M059J (cell line): Measurements from ENCODE around the gene DENND1A. TPM values are rescaled to one million over a fixed set of nuclear protein-coding genes. Genes with fewer than 3 reads are reported as not detected.

Source experiments
- DNase-seq: peaks from one replicate; pipeline ENCODE4 v3.0.0-alpha.2; 2012; ENCODE audit warnings: low read depth
- total RNA-seq: library from RNA; depleted of rRNA; stranded (reverse); fragments of >200 nt; shearing (Covaris generic); gene quantifications from 2 replicates; pipeline ENCODE4 v1.2.3, GENCODE V29; 2014

The DENND1A gene
- total RNA-seq, 1 experiment from 2014 or later = 15.7 TPM

GRCh38 chr9:123686131-123686828 lies 243.6 kb downstream of the DENND1A start:
- no peak for DNase-seq

DNA sequence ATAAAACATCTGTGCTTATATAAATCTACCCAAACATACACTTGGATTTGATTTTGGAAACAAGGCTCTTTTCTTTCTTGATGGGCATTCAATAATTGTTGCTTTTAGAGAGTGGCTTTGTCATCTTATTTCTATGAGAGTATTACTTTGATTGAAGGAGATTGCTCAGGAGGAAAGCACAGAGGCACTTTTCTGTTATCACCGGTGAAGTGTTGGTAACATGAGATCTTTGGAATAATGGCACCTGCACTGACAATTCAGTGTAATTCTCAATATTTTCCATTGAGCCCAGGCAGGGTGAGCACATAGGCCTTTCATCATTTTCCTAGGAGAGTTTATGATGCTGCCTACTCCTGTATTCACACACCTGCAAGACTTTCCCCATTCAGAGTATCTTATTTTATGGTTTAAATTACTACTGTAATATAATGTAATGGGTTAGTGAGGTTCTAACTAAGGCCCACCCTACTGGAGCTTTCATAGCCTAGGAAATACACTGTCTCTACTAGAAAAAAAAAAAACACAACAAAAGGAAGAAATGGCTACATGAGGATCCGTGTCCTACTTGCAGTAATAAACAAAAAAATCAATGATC lies 244.3 kb downstream of the DENND1A start:
- no peak for DNase-seq

- peak; percentile 19 for DNase-seq
These were observed 245.4 kb downstream of the DENND1A start for GRCh38 chr9:123684393-123685149.

GRCh38 chr9:123682746-123683145 lies 247.2 kb downstream of the DENND1A start:
- DNase-seq = no peak

DNA sequence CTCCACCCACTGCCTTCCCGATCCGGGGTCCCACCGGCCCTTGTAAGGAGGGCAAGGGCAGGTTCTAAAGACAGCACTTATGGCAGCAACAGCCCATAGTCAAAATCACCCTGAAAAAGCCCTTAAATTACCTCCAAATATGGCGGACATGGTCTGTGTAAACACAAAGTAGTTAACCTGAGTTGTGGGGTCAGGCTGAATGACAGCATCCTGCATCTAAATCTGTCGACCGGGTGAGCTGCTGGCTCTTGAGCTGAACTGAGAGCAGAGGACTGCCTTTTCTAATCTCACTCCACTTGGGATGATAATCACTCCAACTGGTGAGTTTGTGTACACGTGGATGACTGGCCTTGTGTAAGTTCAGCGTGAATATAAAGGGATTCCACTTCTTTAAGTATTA lies 249.6 kb downstream of the DENND1A start:
- DNase-seq = no peak

DNA sequence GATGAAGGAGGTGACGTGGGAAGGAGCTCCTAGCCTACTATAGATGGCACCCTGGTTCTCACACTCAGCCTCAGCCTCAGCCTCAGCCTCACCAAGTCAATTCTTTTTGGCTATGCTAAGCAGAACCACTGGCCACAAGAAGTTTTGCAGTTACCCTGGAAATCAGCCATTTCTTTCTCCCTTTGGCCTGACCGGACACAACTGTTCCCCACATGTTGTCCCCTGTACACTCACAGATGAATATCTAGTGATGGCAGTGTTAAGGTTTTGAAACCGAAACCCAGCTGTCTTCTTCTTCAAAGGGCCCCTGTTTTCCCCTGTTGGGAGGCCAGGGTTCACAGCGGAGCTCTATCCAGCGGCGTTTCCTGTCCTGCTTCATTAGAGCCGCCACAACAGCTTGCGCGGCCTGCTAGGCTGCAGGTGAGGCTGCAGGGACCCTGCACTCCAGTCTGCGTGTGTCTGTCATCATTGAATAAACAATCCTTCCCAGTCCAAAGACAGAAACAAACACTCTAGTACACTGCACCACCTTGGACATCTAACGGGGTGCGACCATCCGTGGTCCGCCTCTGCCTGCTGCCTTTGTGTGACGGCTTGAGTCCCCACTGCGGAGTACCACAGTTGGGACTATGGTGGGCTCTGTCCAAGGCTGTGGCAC lies 250.5 kb downstream of the DENND1A start:
- DNase-seq = no peak

DNA sequence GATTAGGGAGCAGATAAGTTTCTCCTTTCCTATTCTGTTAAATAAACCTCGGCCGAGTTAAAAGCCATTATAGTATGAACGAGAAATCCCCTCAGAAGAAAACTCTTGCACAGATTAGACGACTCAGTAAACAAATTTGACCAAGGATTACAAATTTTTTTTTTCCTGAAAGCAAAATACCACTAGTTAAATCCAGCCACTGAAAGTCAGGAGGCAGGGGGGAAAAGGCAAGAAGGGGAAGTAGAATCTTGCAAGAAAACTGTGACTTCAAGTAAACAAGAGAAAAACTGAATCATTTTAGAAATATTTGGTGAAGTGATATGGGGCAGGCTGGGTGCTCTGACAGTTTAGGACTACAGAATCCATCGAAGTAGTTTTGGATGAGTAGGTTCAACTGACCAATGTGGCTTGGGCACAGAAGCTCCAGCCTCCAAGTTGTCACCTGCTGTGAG lies 251.0 kb downstream of the DENND1A start:
- no peak for DNase-seq

DNA sequence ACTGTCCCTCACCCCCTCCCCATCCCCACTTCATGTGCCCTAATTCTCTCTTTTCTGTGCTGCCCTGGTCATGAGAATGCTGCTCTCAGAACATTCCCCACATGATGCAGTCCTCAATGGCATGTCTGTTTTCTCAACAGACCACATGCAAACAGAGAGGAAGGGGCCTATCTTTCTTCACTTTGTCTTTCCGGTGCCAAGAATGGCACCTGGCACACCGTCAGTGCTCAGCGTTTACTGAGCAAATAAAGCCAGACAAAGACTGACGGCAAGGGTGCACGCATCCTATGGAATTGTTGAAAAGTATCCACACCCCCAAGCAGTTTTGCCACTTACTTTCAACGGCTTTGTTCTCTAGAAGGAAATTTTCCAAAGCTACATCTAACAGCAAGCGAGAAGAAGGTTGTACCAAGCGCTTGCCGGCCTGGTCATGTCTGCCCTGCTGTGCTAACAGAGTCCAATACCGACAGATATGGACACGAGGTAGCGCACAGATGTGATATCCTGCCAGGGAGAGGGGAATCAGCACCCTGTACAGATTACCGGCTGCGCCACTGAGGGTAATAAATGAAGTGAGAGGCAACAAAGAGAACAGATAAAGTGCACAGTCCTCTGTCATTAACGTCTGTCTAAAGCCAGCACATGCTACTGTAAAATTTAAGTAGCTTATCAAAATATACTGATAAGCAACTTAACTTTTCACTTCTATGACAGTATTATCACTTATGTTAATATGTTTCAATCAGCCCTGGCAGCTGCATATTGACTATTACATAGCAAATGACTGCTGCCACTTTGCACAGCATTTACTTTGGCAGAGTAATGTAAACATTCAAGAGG lies 251.7 kb downstream of the DENND1A start:
- DNase-seq = no peak

- no peak for DNase-seq
These were observed 253.1 kb downstream of the DENND1A start for GRCh38 chr9:123676869-123677268.

DNA sequence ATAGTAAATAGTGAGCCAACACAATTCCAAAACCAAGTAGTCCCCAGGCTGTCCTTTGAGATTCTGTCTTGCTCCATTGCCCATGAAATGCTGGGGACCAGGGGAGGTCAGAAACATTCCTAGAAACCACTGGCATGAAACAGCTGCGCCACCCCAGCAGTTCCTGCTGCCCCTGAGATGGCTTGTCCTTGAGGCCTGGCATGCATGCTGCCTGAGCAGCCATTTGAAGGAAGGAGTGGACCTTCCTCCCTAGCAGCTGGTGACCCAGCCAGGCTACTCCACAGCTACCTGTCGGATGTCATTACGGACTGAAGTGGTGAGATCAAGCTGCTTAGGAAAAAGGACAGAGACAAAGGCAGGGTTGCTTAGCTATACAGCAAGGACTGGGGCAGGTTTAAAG lies 260.6 kb downstream of the DENND1A start:
- DNase-seq = peak; percentile 35

- no peak for DNase-seq
These were observed 266.4 kb downstream of the DENND1A start for GRCh38 chr9:123663529-123663928.

GRCh38 chr9:123662057-123662776 lies 267.7 kb downstream of the DENND1A start:
- DNase-seq = no peak

DNA sequence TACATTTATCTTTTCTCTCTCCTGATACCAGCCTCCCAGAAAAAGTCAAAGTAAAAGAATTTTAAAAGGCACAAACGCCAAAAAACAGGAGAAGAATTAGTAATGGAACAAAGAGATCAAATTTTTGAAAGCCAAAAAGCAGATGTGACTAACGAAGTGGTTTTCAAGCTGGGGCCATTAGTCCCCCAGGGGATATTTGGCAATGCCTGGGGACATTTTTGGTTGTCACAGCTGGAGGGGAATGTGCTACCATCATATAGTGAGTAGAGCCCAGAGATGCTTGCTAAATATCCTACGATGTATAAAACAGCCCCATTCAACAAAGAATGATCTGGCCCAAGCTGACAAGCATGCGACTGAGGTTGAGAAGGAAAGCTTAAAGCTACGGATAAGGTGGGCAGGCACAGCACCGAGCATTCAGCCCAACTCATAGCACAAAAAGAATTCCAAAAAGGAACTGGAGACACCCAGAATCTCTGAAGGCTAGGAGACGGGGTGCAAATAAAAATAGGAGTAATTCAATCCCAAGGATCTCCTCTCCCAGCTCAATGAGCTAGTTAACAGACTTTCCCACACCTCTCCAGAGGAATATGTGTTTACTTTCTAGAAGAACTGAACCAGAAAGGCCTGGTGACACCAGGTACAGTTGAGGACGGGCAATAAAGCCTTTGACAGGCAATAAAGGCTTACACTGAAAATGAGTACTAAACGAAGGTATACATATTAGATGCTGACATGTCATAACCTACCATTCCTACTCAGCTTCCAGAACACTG lies 269.0 kb downstream of the DENND1A start:
- DNase-seq = no peak

GRCh38 chr9:123659358-123659757 lies 270.6 kb downstream of the DENND1A start:
- no peak for DNase-seq

GRCh38 chr9:123658792-123659191 lies 271.1 kb downstream of the DENND1A start:
- DNase-seq = no peak

DNA sequence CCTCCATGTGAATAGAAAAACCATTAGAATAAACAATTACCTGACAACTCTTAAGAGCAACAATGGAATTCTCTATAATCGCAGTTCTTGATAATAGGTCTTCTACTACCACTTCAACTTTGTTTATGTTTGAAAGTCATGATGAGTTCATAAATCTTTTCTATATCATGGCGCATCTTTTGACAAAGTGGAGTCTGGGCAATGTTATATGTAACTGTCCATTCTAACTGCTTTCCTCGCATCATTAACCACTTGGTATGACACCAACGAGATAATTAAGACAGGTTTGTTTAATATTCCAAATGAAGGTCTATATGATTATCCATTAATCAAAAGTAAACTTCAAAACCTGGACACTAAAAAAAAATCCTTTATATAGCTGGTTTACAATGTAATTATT lies 272.0 kb downstream of the DENND1A start:
- DNase-seq = no peak

- no peak for DNase-seq
These were observed 272.8 kb downstream of the DENND1A start for GRCh38 chr9:123657099-123657498.

- DNase-seq = peak; percentile 72
These were observed 273.4 kb downstream of the DENND1A start for GRCh38 chr9:123656565-123656964.

DNA sequence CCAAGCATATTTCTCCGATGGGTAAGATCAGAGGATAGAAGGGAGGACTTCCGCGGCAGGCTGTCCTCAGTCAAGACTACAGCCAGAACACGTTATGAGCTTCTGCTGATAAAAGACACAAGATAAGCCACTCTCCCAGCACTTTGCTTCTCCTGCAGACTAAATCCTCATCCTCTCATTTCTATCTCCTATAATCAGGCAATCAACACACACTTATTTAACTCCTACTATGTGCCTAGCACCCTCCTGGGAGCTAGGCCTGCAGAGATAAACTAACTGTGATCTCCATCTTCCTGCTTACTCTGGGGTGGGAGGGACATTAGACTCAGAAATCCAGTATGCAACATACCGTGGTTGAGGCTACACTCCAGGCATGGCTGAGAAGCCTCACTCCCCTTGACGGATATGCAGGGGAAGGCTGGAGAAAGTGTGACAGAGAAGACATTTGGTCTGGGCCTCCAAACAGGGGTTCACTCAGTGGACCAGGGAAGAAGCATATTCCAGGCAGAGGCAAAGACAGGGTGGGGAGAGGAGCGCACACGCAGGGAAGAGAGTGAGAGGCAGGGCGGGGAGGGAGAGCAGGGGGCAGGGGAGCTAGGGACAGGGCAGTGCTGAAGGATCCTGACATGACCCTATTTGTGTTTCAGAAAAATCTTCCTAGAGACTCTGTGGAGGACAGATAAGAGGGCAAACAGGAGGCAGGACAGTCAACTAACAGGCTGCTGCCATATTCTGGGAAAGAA lies 274.1 kb downstream of the DENND1A start:
- DNase-seq = no peak
